NCI-H2107 treated with DMSO at 0.1 percent for 48 hours (cell line): ENCODE results near the gene ZNF232.
"Not testable (repeated sequence)": the region's sequence is repeated elsewhere in the genome, so short reads cannot be mapped to it uniquely, and the experiment has no call there.

Source experiments
- DNase-seq: peaks from one replicate; lab custom pipeline; 2025; ENCODE audit not compliant: unreplicated experiment; lab: John Stamatoyannopoulos, UW

The ZNF232 gene

DNA sequence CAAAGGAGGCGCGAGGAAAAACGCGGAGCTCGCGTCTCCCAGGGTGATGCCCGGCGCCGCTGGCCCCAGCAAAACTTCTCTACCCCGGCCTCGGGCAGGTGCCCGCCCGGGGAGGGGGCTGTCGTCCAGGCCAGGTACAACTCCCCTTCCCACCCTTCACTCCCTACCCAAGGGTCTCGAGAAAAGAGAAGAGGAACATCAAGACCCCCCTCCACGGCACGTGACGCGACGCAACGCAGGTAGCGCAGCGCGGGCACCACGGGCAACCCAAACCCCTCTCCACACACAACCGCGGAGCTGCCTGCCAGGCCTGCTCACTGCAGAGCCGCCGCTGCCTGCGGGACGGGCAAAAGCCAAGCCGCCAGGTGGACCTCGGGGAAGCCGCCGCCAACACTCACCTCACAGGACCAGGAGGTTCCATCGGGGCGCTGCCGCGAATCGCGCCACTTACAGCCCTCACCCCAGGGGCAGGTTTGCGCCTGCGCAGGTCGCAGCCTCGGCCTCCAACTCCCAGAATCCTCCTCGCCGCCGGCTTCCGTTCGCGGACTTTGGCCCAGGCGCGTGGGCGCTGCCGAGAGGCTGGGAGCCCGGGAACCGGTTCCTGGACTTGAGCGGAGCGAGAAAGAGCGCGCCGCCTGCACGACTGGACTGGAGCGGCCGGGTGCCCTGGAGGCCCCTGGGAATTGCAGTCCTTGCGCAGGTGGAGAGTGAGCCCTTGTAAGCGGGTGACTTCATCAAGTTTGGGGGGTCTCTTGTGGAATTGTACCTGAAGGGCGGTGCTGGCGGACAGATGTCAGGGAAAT lies at the start of gene ZNF232:
Gene ZNF232, minus strand, starts transcription at position 477 of the 803 bp plus-strand sequence. Its CDS starts 56 bp downstream, at position 421.
- DNase-seq = peak; percentile 71

- not testable (repeated sequence) for DNase-seq
Observed at GRCh38 chr17:5160702-5161101, 49.0 kb upstream of the ZNF232 start.

DNA sequence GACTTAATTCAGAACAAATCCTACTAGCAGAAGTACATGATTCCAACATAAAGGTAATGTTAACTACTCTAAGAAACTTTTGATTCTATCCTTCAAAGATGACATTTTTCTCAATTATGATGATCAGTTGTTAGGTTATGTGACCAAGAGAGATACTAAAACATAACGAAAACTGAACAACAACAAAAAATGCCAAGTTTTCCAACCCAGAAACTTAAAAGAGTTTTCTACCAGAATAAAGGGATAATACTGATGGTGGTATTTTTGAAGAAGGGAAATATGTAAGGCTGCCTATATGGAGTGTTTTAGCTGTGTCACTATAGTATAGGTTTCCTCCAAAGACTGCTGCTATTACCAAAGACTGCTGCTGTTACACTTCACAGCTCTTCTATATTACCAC lies 34.4 kb upstream of the ZNF232 start:
- DNase-seq = not testable (repeated sequence)

- not testable (repeated sequence) for DNase-seq
Observed at GRCh38 chr17:5142877-5143276, 31.2 kb upstream of the ZNF232 start.

DNA sequence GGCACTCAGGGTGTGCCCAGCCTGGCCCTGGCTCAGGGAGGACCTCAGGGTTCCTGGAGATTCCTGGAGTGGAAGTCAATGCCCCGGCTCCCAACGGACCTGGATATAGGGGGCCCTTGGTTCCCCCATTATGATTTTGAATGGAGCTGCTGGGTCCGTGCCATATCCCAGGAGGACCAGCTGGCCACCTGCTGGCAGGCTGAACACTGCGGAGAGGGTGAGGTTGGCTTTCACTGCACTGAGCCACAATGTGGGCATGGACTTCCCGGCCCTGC lies 27.7 kb upstream of the ZNF232 start:
- DNase-seq = no peak

DNA sequence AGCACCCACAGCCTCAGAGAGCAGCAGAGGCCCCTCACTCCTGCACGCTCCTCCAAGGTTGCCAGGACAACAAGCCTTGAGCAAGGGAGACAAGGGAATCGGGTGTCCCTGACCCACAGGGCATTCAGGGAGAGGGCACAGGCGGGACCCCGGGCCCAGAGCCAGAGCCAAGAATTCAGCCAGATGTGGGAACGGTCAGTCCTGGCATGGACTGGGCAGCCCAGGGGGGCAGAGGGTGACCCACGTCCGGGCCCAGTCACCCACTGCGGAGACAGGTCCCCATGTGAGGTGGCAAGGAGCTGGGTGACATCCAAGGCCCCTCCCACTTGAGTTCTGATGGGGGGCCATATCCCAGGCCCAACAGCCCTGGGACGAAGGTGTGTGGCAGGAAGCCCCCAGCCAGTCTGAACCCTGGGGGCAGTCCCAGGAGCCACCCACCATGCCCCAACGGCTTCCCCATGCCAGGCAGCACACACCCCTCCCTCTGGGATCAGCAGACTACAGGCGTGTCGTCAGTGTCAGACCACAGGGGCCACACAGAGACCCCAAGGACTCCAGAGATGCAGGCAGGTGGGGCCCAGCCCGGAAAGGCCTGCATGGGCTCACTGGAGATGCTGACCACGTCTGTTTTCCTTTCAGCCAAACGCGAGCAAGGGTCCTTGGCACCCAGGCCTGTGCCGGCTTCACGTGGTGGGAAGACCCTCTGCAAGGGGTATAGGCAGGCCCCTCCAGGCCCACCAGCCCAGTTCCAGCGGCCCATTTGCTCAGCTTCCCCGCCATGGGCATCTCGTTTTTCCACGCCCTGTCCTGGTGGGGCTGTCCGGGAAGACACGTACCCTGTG lies 27.2 kb upstream of the ZNF232 start:
- DNase-seq = no peak

- not testable (repeated sequence) for DNase-seq
Observed at GRCh38 chr17:5138198-5138544, 26.5 kb upstream of the ZNF232 start.

DNA sequence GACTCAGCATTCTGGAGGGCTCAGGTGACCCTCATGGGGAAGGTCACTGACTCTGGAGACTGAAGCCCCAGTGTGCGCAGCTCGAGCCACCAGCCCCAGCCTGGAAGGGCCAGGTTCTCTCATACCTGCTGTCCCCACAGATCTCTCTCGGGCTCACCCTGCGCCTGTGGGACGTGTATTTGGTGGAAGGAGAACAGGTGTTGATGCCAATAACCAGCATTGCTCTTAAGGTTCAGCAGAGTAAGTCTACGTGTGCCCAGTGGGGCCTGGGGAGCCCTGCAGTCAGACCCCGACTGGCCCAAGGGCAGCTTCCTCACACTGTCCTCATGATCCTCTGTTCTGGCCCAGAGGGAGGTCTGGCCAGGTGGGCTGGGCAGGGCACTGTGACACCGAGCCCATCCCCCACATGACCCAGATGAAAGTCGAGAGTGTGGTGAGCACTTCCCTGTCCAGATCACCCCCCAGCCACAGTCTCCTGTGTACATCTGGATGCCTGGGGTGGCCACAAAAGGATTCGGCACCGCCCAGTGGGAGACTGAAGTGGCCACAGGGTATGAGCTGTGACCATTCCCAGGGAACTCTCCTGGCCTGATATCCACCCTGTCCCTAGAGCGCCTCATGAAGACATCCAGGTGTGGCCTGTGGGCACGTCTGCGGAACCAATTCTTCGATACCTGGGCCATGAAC lies 26.0 kb upstream of the ZNF232 start:
- not testable (repeated sequence) for DNase-seq

DNA sequence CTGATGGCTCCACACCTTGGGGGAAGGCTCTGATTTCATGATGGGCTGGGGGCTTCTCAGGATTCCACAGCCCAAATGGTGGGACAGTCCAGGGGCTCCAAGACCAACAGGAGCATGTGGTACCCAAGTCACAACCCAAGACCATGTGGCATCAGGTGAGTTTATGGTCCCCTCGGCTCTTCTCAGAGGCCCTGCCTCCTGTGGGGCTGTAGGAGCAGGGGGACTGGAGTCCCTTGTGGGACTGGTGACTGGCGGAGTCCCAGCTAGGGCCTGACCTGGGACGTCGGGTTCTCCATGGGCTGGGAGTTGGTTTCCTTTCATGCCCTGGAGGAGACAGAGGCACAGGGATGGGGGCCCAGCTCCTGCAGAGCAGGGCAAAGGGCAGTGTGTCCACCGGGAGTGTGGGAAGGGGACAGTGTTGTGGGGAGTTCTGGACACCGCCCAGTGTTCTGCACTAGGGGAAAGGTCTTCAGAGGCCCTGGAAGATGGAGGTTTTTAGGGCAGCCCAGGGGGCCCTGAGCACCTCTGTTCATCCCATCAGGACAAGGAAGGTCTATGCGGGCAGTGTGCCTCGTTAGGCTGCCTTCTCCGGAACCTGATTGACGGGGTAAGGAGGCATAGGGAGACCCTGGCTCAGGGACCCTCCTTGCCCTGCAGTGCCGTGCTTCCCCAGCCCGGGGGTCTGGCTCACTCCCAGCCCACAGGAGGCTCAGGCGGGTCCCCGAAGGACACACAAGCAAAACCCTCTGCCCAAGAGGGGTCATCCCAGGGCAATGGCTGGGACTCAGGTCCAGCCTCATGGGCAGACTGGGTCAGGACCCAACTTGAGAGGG lies 25.1 kb upstream of the ZNF232 start:
- DNase-seq = not testable (repeated sequence)

- DNase-seq = no peak
Observed at GRCh38 chr17:5135726-5136579, 24.3 kb upstream of the ZNF232 start.

DNA sequence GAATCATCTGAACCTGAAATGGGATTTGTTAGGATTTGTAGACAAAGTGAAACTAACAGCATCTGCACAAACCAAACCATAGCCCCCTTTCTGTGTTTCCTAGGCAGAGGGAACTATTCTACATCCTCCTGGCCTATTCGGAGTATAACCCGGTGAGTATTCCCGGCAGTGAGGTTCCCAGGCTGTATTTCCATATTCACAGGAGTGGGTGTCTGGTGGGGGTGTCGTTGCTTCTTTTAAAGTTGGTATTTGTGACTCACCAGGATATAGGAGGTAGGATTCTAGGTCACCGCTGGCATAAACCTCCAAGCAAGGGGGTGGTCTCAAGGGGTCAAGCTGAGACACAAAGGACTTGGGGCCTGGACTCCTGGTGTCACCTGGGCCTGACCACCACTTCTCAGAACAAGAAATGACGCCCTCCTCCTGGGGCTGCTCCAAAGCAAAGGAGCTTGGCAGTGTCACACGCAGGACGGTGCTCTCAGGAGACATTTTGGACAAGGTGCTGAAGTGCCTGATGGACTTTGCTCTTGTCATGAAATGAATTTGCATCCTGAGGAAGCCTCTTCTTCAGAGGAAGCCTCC lies 23.5 kb upstream of the ZNF232 start:
- not testable (repeated sequence) for DNase-seq

DNA sequence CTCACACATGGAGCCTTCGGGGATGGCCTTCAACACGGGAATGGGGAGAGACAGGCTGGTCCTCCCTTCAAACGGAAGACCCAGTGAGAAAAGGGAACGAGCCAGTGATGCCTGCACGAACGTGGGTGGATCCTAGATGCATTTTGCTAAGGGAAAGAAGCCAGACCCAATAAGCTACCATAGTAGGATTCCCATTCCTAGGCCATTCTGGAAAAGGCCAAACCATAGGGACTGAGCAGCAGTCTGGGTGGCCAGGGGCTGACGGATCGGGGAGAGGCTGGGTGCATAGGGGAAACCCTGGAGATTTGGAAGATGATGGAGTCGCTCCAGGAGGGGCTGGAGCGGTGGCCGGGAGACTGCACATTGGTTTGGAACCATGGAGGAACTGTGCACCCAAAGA lies 22.9 kb upstream of the ZNF232 start:
- not testable (repeated sequence) for DNase-seq

DNA sequence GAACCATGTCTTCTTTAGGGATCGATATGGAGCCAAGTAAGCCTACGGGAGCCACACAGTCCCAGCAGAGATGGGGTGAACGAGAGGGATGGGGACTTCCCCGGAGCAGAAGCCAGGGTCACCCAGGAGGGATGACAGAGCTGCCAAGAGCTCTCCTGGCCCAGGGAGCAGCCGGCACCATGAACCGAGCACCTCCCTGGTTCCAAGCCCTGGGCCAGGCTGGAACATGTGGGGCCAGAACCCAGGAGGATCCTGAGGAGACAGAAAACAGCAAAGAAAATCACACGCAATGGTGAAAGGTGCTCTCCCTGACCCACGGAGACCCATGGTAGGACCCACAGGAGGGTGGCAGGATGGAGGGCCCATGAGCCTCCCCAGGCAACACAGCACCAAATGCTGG lies 22.3 kb upstream of the ZNF232 start:
- not testable (repeated sequence) for DNase-seq

DNA sequence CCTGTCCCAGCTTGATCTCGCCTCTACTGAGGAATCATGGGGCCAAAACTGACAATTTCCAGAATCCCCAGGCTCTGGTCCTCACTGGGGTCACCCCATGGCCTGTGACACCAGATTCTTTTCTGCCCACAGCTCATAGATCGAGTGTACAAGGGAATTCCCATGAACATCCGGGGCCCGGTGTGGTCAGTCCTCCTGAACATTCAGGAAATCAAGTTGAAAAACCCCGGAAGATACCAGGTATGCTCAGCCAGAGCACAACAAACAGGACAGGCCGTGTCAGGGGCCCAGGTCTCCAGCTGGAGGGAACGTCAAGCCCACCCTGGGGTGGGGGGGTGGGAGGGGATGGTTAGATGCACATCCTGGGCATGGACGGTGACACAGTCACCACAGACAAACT lies 21.6 kb upstream of the ZNF232 start:
- no peak for DNase-seq

DNA sequence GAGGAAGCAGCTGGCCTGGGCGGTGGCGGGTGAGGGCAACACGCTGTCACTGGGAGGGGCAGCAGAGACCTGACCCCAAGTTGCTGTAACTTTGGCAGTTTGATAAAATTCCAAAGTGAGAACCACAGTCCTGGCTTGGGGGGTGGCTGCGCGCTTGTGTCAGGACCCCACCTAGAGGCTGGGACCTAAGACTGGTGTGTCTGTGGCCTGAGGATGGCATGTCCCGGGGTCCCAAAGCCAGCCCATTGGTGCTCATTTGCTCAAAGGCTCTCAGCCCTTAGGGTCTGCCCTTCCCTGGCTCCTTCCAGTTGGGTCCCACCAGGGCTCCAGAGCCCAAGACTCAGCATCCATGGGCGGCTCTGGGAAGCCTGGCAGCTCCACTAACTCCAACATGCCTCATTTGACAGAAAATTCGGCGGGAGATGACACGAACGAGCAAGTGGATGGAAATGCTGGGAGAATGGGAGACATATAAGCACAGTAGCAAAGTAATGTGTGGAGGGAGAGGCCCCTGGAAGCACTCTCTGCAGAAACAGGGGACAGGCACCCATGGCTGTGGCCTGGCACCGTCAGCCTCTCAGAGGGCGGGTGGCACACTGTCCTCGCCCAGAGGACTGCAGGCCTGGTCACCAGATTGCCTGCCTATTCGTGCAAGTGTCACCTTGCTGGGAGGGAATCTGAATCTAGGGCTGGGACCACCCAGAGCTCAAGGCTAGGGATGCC lies 21.0 kb upstream of the ZNF232 start:
- DNase-seq = not testable (repeated sequence)

DNA sequence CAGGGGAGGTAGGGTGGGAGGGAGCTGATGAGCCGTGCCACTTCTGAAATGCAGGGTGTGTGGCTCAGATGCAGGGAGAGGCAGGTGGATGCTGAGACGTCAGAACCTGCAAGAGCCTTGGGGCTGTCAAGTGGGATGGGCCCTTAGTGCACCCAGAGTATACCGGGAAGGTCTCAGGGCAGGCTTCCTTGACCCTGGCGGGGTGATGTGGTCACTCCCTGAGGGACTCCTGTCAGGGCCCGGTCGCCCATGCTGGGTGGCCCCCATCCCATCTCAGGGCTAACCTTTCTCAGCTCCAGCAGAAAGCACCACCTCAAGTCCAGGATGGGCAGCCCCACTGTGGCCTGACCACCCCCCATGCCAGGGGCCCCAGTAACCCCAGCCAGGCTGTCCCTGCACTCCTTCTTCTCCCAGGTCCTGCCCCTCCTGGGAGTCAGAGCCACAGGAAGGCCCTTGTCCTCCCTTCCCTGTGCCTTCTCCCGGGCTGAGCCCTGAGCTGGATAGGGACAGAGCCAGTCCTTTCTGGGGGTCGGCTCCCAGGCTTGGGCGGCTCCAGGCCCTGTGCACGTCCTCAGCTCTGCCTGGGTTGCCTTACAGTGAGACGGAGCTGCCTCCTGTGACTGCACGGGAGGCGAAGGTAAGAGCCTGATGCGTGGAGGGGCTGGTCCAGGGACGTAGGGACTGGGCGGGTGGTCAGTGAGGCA lies 20.3 kb upstream of the ZNF232 start:
- not testable (repeated sequence) for DNase-seq

- no peak for DNase-seq
Observed at GRCh38 chr17:5131146-5131715, 19.6 kb upstream of the ZNF232 start.

DNA sequence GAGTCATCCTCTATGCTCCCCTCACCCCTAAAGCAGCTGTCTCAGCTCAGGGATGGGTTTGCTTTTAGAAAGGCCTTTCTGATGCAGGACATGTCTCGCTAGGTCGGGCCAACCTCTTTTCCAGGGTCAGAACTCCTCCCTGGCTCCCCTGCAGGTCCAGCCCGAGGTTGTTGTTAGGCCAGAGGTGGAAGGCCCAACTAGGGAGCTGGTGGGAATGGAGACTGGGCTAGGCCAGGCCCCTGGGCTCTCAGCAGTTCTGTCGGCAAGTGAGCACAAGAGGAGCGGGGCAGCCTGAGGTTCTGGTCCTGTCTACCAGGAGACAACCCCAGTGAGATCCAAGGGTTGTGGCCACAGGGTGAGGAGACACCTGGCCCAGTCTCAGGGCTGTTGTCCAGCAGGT lies 19.0 kb upstream of the ZNF232 start:
- not testable (repeated sequence) for DNase-seq
